Measurements from ENCODE around the gene OR10H4.
"Not testable (repeated sequence)": the region's sequence is repeated elsewhere in the genome, so short reads cannot be mapped to it uniquely, and the experiment has no call there.

OR10H4 gene

DNA sequence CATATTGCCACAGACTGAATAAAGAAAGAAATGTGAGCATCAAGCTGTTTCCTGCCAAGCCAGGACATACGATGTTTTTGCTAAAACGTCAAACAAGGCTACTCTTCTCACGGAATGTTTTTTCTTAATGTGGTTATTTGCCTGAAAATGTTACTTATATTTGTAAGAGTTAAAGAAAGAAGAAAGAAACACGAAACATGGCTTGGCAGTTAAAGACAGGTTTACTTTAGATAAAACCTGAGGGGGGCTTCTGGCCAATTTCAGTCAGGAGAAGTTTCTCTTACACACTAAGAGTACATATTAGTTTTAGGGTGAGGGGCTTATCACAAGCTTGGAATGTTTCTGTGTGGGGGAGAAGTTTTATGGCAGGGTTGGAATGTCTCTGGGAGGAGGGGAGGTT lies 4.4 kb upstream of the OR10H4 start:
- DNase-seq (ENCODE audit: low read depth), result no peak

DNA sequence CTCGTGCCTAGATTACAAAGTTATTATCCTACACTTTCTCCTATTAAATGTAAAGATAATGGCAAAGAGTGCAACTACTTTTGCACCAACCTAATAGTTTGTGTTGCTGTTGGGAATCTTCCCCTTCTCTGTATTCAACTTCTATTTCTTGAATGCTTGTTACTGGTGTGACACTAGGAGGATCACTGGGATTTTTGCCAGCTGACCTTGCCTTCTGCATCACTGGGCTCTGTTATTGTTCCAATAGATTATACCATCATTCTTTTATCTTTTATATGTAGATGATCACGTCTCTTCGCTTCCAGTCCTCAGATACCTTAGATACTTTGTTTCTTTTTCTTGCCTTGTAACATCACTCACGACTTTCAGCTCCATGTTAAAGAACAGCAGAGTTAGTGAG lies 3.5 kb upstream of the OR10H4 start:
- no peak for DNase-seq (ENCODE audit: low read depth)

DNA sequence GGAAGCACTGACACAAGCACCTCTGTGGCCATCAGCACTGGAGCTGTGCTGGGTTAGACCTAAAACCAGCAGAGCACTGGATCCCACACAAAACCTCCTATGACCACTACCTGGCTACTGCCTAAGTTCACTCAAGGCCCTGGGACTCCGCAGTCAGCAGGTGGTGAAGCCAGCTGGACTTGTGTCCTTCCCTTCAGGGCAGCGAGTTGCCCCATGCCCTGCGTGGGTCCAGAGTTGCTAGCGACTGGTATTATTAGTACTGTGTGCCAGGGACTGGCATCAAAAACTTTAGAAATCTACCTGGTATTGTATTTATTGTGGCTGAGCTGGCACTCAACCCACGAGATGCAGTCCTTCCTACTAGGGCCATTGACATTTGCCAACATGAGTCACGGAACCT lies 6.0 kb downstream of the OR10H4 start:
- no peak for DNase-seq (ENCODE audit: low read depth)

DNA sequence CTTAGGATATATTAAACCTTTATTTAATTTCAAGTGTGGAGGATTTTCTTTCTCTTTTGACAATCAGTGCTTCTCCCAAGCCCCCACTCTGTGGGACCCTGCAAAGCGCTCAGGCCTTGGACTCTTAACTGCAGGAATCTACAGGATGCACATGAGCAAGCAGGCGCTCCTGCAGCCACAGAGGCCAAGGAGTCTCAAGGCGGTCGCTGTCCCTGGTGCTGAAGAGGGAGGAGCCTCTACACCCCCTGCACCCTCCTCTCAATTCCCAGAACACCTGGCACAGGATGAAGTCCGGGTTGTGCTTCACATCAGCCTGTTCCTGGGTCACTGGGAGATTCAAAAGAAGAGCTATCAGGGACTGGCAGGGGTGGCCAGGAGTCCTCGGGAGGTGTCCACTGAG lies 13.5 kb downstream of the OR10H4 start:
- no peak for DNase-seq (ENCODE audit: low read depth)

DNA sequence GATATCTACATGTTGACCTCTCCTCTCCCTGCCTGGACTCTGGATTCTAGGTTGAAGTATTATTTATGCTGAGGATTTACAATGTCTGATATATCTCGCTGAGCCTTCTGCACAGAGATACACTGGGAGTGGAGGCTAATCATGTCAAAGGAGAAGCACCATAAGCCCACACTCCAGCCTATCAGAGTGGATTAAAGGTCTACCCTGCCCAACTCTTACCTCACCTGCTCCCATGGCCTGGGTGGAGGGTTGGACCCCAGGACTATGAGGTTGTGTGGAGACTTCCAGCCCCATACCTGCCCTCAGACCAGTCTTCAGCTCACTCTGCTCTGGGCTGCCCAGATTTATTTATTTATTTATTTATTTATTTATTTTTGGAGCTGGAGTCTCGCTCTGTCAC lies 15.4 kb downstream of the OR10H4 start:
- no peak for DNase-seq (ENCODE audit: low read depth)

DNA sequence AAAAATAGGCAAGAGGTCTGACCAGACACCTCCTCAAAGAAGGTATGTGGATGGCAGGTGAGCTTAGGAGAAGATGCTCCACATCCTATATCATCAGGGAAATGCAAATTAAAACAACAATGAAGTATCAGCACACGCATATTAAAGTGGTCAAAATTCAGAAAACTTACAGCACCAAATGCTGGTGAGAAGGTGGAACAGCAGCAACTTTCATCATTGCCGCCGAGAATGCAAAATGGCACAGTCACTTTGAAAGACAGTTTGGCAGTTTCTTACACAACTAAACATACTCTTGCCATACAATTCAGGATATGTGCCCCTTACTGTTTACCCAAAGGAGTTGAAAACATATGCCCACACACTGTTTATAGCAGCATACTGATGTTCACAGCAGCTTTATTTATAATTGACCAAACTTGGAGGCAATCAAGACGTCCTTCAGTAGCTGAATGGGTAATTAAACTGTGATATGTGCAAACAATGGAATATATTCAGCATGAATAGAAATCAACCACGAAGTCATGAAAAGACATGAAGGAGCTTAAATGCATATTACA lies 22.5 kb downstream of the OR10H4 start:
- no peak for DNase-seq (ENCODE audit: low read depth)

DNA sequence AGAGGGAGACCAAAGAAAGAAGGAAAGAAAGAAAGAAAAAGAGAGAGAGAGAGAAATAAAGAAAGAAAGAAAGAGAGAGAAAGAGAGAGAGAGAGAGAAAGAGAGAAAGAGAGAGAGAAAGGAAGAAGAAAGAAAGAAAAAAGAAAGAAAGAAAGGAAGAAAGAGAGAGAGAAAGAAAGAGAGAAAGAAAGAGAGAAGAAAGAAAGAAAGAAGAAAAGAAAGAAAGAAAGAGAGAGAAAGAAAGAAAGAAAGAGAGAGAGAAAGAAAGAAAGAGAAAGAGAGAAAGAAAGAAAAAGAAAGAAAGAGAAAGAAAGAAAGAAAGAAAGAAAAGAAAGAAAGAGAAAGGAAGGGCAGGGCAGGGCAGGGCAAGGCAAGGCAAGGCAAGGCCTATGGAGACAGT lies 23.2 kb downstream of the OR10H4 start:
- not testable (repeated sequence) for DNase-seq (ENCODE audit: low read depth)

DNA sequence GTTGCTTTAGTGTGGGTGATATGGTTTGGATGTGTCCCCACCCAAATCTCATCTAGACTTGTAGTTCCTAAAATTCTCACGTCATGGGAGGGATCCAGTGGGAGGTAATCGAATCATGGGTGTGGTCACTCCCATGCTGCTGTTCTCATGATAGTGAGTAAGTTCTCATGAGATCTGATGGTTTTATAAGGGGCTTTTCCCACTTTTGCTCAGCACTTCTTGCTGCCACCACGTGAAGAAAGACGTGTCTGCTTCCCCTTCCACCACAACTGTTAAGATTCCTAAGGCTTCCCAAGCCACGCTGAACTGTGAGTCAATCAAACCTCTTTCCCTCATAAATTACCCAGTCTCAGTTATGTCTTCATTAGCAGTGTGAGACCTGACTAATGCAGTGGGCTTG lies 26.0 kb downstream of the OR10H4 start:
- no peak for DNase-seq (ENCODE audit: low read depth)

DNA sequence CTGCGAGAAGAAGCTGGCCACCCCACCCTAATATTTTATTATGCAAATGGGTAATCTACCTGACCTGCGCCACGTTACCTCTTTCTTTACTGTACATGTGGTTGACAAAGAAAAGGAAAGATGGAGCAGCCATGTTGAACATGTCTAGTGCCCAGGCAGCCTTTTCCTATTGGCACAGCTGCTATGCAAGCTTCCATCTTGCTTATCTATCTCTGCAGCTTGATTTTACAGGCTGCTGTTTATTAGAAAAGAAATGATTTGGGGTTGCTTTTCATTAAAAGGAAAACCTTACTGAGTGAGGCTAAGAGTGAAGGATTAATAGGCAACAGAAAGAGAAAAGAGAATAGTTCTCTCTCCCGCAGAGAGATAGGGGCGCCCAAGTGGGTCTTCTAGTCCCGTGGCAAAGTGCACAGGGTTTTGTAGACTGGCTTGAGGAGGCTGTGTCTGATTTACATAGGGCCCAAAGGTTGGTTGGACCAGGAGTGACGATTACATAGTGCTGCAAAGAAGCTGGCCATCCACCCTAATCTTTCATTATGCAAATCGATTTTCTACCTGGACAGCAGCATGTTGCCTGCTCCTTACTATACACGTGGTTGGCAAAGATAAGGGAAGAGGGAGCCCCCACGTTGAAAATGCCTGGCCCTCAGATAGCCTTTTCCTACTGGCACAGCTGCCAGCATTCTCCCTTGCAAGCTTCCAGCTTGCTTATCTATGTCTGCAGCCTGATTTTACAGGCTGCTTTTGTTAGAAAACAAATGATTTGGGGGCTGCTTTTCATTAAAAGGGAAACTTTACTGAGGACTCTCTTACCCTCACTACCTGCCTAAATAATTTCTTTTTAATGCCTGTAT lies 28.3 kb downstream of the OR10H4 start:
- no peak for DNase-seq (ENCODE audit: low read depth)

DNA sequence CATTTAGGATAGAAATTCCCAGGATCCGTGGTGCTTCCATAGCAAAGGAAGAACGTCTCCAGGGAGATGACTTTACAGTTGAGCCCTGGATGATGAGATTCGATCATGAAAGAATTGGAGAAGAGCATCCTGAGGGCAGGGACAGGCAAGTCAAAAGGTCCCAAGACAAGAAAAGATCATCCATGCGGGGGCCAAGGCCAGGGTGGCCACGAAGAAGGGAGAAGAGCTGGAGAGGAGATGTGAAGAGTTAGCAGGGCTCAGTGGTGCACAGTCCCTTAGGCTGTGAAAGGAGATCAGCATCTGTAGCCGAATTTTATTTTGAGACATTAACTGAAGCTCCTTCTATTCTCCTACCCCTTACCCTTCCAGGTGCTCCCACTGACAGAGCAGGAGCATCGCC lies 28.9 kb downstream of the OR10H4 start:
- no peak for DNase-seq (ENCODE audit: low read depth)

DNA sequence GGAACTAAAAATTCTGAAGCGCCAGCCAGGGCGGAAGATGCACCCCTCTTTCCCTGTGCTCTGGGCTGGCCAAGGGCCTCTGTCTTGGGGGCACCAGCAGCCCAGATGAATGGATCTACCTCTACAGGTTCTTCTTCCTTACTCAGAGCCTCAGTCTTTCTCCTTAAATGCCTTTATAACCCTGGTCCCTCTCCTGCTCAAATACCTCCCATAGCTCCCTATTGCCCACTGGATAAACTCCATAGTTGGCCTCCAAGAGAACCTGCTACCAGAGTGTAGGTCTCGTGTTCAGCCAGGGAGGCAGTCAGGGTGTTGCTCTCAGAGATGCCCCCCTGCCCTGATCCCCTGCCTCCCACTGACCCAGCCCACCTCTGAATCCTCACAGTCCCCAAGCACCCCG lies 30.5 kb downstream of the OR10H4 start:
- DNase-seq (ENCODE audit: low read depth), result no peak

DNA sequence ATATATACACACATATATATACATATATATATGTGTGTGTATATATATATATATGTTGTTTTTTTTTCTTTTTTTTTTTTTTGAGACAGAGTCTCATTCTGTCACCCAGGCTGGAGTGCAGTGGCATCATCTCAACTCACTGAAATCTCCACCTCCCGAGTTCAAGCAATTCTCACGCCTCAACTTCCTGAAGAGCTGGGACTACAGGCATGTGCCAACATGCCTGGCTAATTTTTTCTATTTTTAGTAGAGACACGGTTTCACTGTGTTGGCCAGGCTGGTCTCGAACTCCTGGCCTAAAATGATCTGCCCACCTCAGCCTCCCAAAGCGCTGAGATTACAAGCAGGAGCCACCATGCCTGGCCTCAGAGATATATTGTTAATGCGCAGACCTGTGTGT lies 37.0 kb downstream of the OR10H4 start:
- DNase-seq (ENCODE audit: low read depth), result not testable (repeated sequence)

DNA sequence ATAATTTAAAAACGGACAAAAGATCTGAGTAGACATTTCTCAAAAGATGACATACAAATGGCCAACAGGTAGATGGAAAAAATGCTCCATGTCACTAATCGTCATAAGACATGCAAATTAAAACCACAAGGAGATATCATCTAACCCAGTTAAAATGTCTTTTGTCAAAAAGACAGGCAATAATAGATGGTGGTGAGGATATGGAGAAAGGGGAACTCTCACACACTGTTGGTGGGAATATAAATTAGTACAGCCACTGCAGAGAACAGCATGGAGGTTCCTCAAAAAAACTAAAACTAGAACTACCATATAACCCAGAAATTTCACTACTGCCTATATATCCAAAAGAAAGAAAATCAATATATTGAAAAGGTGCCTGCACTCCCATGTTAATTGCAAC lies 37.9 kb downstream of the OR10H4 start:
- no peak for DNase-seq (ENCODE audit: low read depth)

DNA sequence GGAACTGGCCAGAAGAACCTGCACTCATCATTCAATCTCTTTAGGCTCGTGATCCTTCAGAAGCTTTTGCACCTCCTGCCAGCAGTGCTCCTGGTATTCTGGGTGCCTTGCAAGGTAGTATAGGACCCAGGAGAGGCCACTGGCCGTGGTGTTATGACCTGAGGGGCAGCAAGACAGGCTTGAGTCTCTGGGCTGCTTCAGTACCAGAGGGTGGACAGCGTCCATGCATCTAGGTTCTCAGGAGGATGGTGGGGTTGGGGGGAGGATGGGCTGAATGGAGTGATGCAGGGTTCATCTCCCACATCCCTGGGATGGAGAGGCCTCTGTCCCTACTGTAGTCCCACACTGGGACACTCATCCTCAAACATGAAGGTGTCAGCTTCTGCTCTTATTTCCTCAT lies 41.1 kb downstream of the OR10H4 start:
- no peak for DNase-seq (ENCODE audit: low read depth)

DNA sequence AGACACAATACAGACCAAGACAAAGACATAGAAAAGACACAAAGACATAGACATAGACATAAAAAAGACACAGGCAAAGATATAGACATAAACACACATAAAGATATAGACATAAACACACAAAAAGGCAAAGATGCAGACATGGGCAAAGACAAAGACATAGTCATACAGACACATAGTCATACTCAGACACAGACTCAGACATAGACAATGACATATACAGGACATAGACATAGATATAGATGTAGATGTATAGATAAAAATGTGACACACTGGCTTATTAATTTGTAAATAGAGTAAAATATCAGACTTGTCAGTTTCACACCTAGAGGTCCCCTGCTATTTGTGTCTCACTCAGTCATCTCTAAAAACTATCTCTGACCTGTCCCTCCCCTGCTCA lies 42.8 kb downstream of the OR10H4 start:
- DNase-seq (ENCODE audit: low read depth), result no peak

DNA sequence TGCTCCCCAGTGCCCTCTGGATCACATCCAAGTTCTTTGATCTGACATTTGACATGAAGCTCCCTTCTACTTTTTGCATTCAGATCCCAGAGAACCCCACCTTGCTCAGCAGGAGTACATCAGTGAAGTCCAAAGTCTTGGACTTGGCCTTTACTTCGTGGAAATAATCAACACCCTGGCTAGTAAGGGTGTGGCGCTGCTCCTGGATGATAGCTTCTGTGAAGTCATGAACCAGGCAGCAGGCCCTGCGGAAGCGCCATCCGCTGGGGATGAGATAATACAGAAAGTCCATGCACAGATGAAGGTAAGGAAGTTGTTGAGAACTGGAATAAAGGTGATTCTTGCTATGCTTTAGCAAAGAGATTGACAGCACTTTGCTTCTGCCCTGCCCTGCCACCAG lies 43.2 kb downstream of the OR10H4 start:
- DNase-seq (ENCODE audit: low read depth), result no peak

DNA sequence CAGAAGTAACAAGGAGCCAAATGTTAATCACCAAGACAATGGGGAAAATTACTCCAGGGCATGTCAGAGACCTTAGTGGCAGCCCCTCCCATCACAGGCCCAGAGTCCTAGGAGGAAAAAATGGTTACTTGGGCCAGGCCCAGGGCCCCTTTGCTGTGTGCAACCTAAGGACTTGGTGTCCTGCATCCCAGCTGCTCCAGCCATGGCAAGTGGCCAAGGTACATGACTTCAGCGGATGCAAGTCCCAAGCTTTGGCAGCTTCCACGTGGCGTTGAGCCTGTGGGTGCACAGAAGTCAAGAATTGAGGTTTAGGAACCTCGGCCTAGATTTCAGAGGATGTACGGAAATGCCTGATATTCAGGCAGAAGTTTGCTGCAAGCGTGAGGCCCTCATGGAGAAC lies 46.7 kb downstream of the OR10H4 start:
- DNase-seq (ENCODE audit: low read depth), result no peak

DNA sequence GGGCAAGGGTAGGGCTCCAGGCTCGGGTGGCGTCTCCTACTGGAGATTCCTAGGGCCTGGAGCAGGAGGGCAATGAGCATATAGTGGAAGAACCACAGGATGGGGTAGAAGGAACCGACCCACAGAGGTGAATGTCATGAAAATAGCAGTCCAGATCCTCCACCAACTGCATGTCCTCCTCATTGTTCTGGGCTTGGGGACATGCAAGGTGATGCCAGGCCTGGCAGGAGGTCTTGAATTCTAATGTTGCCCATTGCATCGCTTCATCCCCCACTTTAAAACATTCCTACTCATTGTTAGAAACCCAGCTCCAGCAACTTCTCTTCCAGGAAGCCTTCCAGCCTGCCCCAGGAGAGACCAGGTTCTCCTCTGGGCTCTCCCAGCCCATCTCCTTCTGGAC lies 49.4 kb downstream of the OR10H4 start:
- DNase-seq (ENCODE audit: low read depth), result no peak
